ENCODE data around the gene ANK3. TPM values are rescaled to one million over a fixed set of nuclear protein-coding genes. Genes with fewer than 3 reads are reported as not detected.

The ANK3 gene
- total and polyA plus RNA-seq, 2 experiments from 2014 or later = 46.5 to 85.2 TPM

GRCh38 chr10:60296073-60296472, 93.6 kb downstream of the ANK3 start:
- no peaks in the 10 kb centered on the region for H3K9me2 ChIP-seq (ENCODE audit: insufficient read depth)
- no peaks in the 10 kb centered on the region for H3K27me3 Mint-ChIP-seq (ENCODE audit: insufficient read depth, low read depth, poor library complexity)
- DNase-seq (ENCODE audit: low spot score) = no peak
- no peaks in the 10 kb centered on the region for H3K9me3 Mint-ChIP-seq
- no peaks in the 10 kb centered on the region for H4K20me1 ChIP-seq (replicated peaks; ENCODE audit: insufficient read depth)
- H3K36me3 ChIP-seq (ENCODE audit: insufficient read depth) = no peaks in the 10 kb centered on the region
- no peak for ATAC-seq
- no peaks in the 10 kb centered on the region for H3K36me3 Mint-ChIP-seq (ENCODE audit: low read depth)
- H3K79me2 ChIP-seq (replicated peaks; ENCODE audit: insufficient read depth) = no peaks in the 10 kb centered on the region
- no peak overlapping the region for H3K4me3 Mint-ChIP-seq
- H3K27me3 ChIP-seq (ENCODE audit: insufficient read depth) = no peaks in the 10 kb centered on the region
- H3K4me1 ChIP-seq (ENCODE audit: insufficient read depth) = peaks cover 15% of the 10 kb centered on the region
- H3K27ac Mint-ChIP-seq = no peak overlapping the region
- no peaks in the 10 kb centered on the region for H3F3A ChIP-seq (replicated peaks; ENCODE audit: low read depth)
- H3K27ac ChIP-seq (ENCODE audit: low read depth) = no peak overlapping the region
- TF ChIP-seq, protein P1, sequence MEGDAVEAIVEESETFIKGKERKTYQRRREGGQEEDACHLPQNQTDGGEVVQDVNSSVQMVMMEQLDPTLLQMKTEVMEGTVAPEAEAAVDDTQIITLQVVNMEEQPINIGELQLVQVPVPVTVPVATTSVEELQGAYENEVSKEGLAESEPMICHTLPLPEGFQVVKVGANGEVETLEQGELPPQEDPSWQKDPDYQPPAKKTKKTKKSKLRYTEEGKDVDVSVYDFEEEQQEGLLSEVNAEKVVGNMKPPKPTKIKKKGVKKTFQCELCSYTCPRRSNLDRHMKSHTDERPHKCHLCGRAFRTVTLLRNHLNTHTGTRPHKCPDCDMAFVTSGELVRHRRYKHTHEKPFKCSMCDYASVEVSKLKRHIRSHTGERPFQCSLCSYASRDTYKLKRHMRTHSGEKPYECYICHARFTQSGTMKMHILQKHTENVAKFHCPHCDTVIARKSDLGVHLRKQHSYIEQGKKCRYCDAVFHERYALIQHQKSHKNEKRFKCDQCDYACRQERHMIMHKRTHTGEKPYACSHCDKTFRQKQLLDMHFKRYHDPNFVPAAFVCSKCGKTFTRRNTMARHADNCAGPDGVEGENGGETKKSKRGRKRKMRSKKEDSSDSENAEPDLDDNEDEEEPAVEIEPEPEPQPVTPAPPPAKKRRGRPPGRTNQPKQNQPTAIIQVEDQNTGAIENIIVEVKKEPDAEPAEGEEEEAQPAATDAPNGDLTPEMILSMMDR (conservative IDR thresholded peaks at IDR 0.05; ENCODE audit: low read depth in 2 of 2) = no peak
- TF ChIP-seq NANOG (IDR thresholded peaks at IDR 0.05; ENCODE audit: borderline replicate concordance) (no peak), POLR2AphosphoS5 (IDR thresholded peaks at IDR 0.05; ENCODE audit: low read depth) (no peak), STAT1 (IDR thresholded peaks at IDR 0.05; ENCODE audit: unreplicated experiment) (no peak), ZNF114 (CRISPR knock-in tag; IDR thresholded peaks at IDR 0.05) (no peak), ZNF331 (CRISPR knock-in tag; IDR thresholded peaks at IDR 0.05; ENCODE audit: low read depth) (no peak), JUNB (IDR thresholded peaks at IDR 0.05; ENCODE audit: unreplicated experiment) (no peak), EZH2 (IDR thresholded peaks at IDR 0.05; ENCODE audit: low read depth, unreplicated experiment) (no peak)
- TF ChIP-seq, protein P2, sequence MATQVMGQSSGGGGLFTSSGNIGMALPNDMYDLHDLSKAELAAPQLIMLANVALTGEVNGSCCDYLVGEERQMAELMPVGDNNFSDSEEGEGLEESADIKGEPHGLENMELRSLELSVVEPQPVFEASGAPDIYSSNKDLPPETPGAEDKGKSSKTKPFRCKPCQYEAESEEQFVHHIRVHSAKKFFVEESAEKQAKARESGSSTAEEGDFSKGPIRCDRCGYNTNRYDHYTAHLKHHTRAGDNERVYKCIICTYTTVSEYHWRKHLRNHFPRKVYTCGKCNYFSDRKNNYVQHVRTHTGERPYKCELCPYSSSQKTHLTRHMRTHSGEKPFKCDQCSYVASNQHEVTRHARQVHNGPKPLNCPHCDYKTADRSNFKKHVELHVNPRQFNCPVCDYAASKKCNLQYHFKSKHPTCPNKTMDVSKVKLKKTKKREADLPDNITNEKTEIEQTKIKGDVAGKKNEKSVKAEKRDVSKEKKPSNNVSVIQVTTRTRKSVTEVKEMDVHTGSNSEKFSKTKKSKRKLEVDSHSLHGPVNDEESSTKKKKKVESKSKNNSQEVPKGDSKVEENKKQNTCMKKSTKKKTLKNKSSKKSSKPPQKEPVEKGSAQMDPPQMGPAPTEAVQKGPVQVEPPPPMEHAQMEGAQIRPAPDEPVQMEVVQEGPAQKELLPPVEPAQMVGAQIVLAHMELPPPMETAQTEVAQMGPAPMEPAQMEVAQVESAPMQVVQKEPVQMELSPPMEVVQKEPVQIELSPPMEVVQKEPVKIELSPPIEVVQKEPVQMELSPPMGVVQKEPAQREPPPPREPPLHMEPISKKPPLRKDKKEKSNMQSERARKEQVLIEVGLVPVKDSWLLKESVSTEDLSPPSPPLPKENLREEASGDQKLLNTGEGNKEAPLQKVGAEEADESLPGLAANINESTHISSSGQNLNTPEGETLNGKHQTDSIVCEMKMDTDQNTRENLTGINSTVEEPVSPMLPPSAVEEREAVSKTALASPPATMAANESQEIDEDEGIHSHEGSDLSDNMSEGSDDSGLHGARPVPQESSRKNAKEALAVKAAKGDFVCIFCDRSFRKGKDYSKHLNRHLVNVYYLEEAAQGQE (IDR thresholded peaks at IDR 0.05; ENCODE audit: unreplicated experiment) = no peak
- TF ChIP-seq, protein P3, sequence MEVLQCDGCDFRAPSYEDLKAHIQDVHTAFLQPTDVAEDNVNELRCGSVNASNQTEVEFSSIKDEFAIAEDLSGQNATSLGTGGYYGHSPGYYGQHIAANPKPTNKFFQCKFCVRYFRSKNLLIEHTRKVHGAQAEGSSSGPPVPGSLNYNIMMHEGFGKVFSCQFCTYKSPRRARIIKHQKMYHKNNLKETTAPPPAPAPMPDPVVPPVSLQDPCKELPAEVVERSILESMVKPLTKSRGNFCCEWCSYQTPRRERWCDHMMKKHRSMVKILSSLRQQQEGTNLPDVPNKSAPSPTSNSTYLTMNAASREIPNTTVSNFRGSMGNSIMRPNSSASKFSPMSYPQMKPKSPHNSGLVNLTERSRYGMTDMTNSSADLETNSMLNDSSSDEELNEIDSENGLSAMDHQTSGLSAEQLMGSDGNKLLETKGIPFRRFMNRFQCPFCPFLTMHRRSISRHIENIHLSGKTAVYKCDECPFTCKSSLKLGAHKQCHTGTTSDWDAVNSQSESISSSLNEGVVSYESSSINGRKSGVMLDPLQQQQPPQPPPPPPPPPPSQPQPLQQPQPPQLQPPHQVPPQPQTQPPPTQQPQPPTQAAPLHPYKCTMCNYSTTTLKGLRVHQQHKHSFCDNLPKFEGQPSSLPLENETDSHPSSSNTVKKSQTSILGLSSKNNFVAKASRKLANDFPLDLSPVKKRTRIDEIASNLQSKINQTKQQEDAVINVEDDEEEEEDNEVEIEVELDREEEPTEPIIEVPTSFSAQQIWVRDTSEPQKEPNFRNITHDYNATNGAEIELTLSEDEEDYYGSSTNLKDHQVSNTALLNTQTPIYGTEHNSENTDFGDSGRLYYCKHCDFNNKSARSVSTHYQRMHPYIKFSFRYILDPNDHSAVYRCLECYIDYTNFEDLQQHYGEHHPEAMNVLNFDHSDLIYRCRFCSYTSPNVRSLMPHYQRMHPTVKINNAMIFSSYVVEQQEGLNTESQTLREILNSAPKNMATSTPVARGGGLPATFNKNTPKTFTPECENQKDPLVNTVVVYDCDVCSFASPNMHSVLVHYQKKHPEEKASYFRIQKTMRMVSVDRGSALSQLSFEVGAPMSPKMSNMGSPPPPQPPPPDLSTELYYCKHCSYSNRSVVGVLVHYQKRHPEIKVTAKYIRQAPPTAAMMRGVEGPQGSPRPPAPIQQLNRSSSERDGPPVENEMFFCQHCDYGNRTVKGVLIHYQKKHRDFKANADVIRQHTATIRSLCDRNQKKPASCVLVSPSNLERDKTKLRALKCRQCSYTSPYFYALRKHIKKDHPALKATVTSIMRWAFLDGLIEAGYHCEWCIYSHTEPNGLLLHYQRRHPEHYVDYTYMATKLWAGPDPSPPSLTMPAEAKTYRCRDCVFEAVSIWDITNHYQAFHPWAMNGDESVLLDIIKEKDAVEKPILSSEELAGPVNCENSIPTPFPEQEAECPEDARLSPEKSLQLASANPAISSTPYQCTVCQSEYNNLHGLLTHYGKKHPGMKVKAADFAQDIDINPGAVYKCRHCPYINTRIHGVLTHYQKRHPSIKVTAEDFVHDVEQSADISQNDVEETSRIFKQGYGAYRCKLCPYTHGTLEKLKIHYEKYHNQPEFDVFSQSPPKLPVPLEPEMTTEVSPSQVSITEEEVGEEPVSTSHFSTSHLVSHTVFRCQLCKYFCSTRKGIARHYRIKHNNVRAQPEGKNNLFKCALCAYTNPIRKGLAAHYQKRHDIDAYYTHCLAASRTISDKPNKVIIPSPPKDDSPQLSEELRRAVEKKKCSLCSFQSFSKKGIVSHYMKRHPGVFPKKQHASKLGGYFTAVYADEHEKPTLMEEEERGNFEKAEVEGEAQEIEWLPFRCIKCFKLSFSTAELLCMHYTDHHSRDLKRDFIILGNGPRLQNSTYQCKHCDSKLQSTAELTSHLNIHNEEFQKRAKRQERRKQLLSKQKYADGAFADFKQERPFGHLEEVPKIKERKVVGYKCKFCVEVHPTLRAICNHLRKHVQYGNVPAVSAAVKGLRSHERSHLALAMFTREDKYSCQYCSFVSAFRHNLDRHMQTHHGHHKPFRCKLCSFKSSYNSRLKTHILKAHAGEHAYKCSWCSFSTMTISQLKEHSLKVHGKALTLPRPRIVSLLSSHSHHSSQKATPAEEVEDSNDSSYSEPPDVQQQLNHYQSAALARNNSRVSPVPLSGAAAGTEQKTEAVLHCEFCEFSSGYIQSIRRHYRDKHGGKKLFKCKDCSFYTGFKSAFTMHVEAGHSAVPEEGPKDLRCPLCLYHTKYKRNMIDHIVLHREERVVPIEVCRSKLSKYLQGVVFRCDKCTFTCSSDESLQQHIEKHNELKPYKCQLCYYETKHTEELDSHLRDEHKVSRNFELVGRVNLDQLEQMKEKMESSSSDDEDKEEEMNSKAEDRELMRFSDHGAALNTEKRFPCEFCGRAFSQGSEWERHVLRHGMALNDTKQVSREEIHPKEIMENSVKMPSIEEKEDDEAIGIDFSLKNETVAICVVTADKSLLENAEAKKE (CRISPR knock-in tag; IDR thresholded peaks at IDR 0.05) = no peak
- H3K4me2 ChIP-seq = no peak overlapping the region
- H2AFZ ChIP-seq = no peak overlapping the region
- peaks cover 20% of the 10 kb centered on the region for H3K4me1 Mint-ChIP-seq
- H3K4me3 ChIP-seq = no peak overlapping the region

Data from GM23338 (cell line).